Islet of Langerhans (tissue), 1 donor: ENCODE data around the gene RAB36.

Source experiments
- FAIRE-seq: peaks from one replicate; lab custom pipeline; 2011; peaks lifted over from hg19 to GRCh38; lab: Jason Lieb, UNC

Gene RAB36

DNA sequence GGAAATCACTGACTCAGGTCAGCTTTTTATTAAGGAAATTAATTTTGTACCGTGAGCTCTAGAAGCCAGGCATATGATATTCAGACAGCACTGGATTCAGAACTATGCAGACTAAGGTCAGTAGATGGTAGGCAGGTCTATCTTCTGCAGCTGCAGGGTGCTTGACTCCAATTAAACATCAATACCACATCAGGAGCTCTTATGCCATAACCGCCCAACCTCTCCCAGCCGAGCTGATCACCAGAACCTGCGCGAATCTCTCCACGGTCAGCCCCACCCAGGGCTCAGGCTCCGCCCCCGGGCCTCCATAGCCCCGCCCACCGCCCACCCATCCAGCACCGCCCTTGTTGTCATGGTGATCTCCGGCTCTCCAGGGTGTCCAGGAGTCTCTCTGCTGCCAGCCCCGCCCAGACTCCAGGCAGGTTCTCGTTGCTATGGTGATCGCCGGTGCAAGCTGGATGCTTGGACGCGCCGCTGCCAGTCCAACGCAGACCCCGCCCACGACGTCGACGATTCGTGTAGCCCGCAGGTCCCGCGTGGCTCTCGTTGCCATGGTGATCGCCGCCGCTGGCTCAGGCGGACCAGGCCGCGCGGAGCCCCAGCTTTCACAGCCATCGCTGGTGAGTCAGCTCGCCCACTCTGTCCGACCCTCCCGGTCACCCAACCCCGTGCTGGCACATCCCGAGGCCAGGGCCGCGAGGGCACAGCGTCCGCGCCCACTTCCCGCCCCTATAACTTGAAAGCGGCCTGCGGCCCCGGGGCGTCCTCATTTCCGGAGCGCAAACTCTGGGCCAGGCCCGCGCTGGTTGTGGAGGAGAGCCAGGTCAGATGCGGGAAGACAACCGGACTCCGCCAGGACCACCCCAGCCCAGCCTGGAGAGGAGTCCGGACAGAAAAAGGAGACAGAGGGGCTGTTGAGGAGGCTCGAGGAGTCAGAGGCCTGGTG is at the start of gene RAB36:
Gene RAB36 (plus strand): TSS at position 546 of the 946 bp plus-strand sequence. CDS start 1,140 bp downstream, outside the sequence.
- FAIRE-seq, result peak; percentile 58

DNA sequence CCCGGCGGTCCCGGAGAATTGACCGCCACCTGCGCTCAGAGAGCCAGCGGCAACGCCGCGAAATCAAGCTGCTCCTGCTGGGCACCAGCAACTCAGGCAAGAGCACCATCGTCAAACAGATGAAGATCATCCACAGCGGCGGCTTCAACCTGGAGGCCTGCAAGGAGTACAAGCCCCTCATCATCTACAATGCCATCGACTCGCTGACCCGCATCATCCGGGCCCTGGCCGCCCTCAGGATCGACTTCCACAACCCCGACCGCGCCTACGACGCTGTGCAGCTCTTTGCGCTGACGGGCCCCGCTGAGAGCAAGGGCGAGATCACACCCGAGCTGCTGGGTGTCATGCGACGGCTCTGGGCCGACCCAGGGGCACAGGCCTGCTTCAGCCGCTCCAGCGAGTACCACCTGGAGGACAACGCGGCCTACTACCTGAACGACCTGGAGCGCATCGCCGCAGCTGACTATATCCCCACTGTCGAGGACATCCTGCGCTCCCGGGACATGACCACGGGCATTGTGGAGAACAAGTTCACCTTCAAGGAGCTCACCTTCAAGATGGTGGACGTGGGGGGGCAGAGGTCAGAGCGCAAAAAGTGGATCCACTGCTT is 49.4 kb upstream of the RAB36 start:
- no peak for FAIRE-seq

DNA sequence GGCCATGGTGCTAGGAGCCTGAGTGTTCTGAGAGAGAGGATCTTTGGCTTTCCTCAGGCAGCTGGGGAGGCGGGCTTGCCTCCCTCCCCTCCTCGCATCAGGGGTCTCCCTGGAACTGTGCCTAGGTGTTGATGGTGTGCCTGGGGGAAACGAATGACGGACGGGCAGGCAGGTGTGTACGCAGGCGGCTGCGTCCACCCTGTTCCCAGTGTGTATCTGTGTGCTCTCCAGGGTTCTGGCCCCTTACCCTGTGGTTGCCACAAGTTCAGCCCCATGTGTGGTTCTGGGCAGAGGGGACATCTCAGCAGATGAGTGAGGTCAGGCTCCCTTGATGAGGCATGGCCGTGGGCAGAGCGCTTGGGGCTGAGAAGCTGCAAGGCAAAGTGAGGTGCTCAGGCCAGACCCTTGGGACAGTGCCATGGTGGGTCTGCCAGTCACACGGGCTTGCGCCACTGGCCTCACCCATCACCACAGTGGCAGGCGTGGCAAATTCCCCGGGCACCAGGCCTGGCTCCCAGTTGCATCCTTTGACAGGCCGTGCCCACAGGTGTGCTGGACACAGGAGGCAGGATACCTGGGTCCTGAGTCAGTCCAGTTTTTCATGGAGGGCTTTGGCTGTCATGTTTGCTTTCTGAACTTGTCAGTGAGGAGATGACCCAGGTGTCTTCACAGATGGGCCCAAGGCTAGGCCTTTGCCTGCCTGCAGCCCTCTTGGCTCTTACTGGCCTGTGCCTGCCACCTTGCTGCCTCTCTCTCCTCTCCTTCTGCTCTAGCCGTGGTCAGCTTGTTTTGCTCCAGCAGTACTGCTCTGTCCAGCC is 47.7 kb upstream of the RAB36 start:
- no peak for FAIRE-seq

GRCh38 chr22:23098230-23098705 is 47.0 kb upstream of the RAB36 start:
- no peak for FAIRE-seq

DNA sequence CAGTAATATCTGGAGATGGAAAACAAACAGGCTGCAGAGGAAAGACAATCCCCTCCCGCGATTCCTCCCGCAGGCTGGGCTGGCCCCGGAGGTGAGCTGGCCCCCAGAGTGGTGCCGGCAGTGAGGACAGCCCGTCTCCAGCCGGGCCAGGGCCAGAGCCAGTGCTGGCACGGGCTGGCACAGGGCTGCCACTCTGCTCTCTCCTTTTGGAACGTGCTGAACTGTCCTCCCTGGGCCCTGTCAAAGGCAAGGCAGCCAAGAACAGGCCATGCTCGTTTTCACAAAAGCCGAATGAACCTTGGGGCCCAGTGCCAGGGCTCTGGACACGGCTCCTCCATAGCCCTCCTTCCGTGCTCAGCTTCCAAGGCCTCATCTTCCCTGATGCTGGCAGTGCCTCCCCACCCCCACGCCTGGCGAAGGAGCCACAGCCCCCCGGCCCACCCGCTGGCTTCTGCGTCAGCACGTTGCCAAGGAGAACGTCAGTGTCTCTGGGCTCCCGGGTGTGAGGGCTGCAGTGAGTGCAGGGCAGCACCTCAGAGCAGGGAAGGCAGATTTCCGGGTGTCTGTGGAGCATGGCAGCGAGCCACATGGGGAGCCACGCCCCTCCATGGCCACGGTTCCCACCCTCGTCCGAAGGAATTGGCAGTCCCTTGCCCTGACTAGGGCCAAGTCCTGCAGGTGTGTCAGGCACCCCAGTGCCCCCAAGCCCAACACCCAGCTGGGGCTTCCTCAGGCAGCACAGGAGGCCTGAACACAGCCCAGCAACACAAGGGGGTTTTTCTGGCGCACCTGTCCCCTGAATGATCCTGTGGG is 46.4 kb upstream of the RAB36 start:
- FAIRE-seq, result no peak

- no peak for FAIRE-seq
Observed at GRCh38 chr22:23099531-23099804, 45.8 kb upstream of the RAB36 start.

GRCh38 chr22:23100124-23100801 is 45.0 kb upstream of the RAB36 start:
- no peak for FAIRE-seq

DNA sequence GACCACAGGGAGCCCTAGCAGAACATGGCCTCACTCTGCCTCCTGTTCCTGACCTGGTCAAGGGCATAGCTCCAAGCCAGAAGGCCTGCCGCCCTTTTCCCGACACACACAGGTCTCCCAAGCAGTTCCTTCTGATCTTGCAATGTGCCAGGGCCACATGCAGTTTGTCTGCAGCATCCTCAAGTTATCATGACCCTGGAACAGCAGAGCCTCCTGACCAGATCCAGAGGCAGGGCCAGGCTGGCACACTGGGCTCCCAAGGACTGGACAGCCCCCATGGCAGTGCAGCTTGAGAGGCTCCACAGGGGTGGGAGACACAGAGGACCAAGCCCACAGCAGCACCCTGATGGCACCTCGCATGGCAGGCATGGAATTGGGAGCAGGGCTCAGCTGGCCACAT is 43.8 kb upstream of the RAB36 start:
- no peak for FAIRE-seq

- FAIRE-seq, result no peak
Observed at GRCh38 chr22:23102002-23102655, 43.1 kb upstream of the RAB36 start.

GRCh38 chr22:23102776-23103175 is 42.5 kb upstream of the RAB36 start:
- FAIRE-seq, result no peak

- FAIRE-seq, result no peak
Observed at GRCh38 chr22:23103199-23103954, 41.9 kb upstream of the RAB36 start.

- no peak for FAIRE-seq
Observed at GRCh38 chr22:23104187-23104971, 40.9 kb upstream of the RAB36 start.

- no peak for FAIRE-seq
Observed at GRCh38 chr22:23105304-23105703, 40.0 kb upstream of the RAB36 start.

GRCh38 chr22:23105919-23106318 is 39.4 kb upstream of the RAB36 start:
- no peak for FAIRE-seq

- no peak for FAIRE-seq
Observed at GRCh38 chr22:23106344-23106743, 38.9 kb upstream of the RAB36 start.

- peak; percentile 80 for FAIRE-seq
Observed at GRCh38 chr22:23106906-23107367, 38.3 kb upstream of the RAB36 start.

GRCh38 chr22:23107487-23108248 is 37.6 kb upstream of the RAB36 start:
- no peak for FAIRE-seq
